MM.1S (cell line): ENCODE results near the gene MBTPS2.

ENCODE experiments used
- EZH2 ChIP-seq: fragments of 300-600 bp; sonication (generic); optimal IDR thresholded peaks from 2 replicates; pipeline ENCODE3; 2017; ENCODE audit warnings: low read depth, mild to moderate bottlenecking, antibody characterized with exemption, low read length, mixed read lengths
- EZH2phosphoT487 ChIP-seq: fragments of 300-600 bp; sonication (generic); IDR thresholded peaks from 2 replicates; pipeline ENCODE4 v1.6.1; 2018; ENCODE audit warnings: antibody characterized with exemption, low read length
- TF ChIP-seq, protein P1 (sequence below): fragments of 300-600 bp; sonication (generic); IDR thresholded peaks from 2 replicates; pipeline ENCODE4 v1.5.1; 2016; ENCODE audit warnings: antibody characterized with exemption, low read length, mixed read lengths

DNA sequence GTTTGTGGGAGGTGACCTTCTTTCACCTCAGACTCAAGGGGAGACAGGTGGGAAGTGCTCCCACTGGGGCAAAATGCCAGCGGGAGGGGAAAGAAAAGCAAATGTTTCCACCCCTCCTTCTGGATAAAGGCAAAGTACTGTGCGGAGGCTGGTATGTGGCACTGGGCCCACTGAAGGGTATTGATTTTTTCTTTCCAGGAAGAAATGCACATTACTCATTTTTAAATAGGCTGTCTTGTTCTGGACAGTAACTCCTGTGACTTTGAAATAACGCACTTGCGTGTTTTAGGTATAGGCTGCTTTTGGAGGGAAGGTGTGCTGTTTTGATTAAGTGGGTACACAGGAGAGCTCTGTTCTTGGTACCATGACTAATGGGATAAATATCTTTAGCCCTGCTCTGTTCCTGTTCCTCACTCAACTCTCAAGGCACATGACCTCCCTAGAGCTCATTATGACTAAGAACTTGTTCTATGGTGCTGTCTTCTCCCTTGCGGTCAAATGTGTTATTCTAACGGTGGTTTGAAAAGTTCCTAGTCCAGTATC, 40.7 kb upstream of the MBTPS2 start:
- TF ChIP-seq, protein P1, sequence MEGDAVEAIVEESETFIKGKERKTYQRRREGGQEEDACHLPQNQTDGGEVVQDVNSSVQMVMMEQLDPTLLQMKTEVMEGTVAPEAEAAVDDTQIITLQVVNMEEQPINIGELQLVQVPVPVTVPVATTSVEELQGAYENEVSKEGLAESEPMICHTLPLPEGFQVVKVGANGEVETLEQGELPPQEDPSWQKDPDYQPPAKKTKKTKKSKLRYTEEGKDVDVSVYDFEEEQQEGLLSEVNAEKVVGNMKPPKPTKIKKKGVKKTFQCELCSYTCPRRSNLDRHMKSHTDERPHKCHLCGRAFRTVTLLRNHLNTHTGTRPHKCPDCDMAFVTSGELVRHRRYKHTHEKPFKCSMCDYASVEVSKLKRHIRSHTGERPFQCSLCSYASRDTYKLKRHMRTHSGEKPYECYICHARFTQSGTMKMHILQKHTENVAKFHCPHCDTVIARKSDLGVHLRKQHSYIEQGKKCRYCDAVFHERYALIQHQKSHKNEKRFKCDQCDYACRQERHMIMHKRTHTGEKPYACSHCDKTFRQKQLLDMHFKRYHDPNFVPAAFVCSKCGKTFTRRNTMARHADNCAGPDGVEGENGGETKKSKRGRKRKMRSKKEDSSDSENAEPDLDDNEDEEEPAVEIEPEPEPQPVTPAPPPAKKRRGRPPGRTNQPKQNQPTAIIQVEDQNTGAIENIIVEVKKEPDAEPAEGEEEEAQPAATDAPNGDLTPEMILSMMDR: no peak
- TF ChIP-seq EZH2phosphoT487 (no peak), EZH2 (no peak)
